ENCODE data around the gene LNPEP.

LNPEP gene

GRCh38 chr5:97070234-97070633, 134.4 kb downstream of the LNPEP start:
- TF ChIP-seq CTCF (conservative IDR thresholded peaks at IDR 0.05; ENCODE audit: low read length): no peak
- H3K4me3 ChIP-seq (ENCODE audit: low read length): no peak overlapping the region
- DNase-seq (ENCODE audit: low read depth): no peak

GRCh38 chr5:97071101-97071500, 135.2 kb downstream of the LNPEP start:
- TF ChIP-seq CTCF (conservative IDR thresholded peaks at IDR 0.05; ENCODE audit: low read length): no peak
- H3K4me3 ChIP-seq (ENCODE audit: low read length): no peak overlapping the region
- peak; percentile 81 for DNase-seq (ENCODE audit: low read depth)

GRCh38 chr5:97071993-97072392, 136.1 kb downstream of the LNPEP start:
- no peak for TF ChIP-seq CTCF (conservative IDR thresholded peaks at IDR 0.05; ENCODE audit: low read length)
- DNase-seq (ENCODE audit: low read depth): no peak
- H3K4me3 ChIP-seq (ENCODE audit: low read length): no peak overlapping the region

- TF ChIP-seq CTCF (conservative IDR thresholded peaks at IDR 0.05; ENCODE audit: low read length): no peak
- no peak overlapping the region for H3K4me3 ChIP-seq (ENCODE audit: low read length)
- no peak for DNase-seq (ENCODE audit: low read depth)
These were observed 136.8 kb downstream of the LNPEP start for GRCh38 chr5:97072696-97073095.

GRCh38 chr5:97073420-97073819, 137.5 kb downstream of the LNPEP start:
- no peak overlapping the region for H3K4me3 ChIP-seq (ENCODE audit: low read length)
- no peak for TF ChIP-seq CTCF (conservative IDR thresholded peaks at IDR 0.05; ENCODE audit: low read length)

GRCh38 chr5:97074859-97075489, 139.1 kb downstream of the LNPEP start:
- TF ChIP-seq CTCF (conservative IDR thresholded peaks at IDR 0.05; ENCODE audit: low read length): no peak
- no peak overlapping the region for H3K4me3 ChIP-seq (ENCODE audit: low read length)

More at GRCh38 chr5:97073420-97073819, 137.5 kb downstream of the LNPEP start:
- DNase-seq (ENCODE audit: low read depth): no peak

GRCh38 chr5:97075649-97076048, 139.8 kb downstream of the LNPEP start:
- TF ChIP-seq CTCF (conservative IDR thresholded peaks at IDR 0.05; ENCODE audit: low read length): no peak
- H3K4me3 ChIP-seq (ENCODE audit: low read length): no peak overlapping the region
- no peak for DNase-seq (ENCODE audit: low read depth)

More at GRCh38 chr5:97074859-97075489, 139.1 kb downstream of the LNPEP start:
- DNase-seq (ENCODE audit: low read depth): no peak

All from AG10803 (cell line).